IMR-90 (cell line): ENCODE results near the gene RPL14. TPM values are rescaled to one million over a fixed set of nuclear protein-coding genes. Genes with fewer than 3 reads are reported as not detected.

ENCODE experiments used
- ATAC-seq: fragments of 200-7000 bp; cut with Tn5 transposase; 2 replicates; pipeline ENCODE4 v1.9.1; 2020; ENCODE audit warnings: low read depth, mild to moderate bottlenecking, moderate library complexity
- BruUV-seq: library from RNA; stranded (reverse); fragments of 400-500 nt; replicated peaks from 2 replicates; lab custom pipeline; 2021; lab: Mats Ljungman, UMichigan
- CTCF ChIA-PET: fragments of 300-600 bp; formaldehyde crosslinking; extraction: SDS; loops from one replicate; lab custom pipeline; 2021; ENCODE audit warnings: antibody characterized with exemption; lab: Yijun Ruan, JAX
- POLR2A ChIA-PET: fragments of 300-600 bp; sonication (Branson Sonifier 250); formaldehyde crosslinking; loops from one replicate; lab custom pipeline; 2022; ENCODE audit warnings: antibody characterized with exemption; ENCODE audit not compliant: unreplicated experiment; lab: Charles Lee
- DNase-seq: peaks from one replicate; pipeline ENCODE4 v3.0.0; 2013
- H2AFZ ChIP-seq: replicated peaks from 2 replicates; pipeline ENCODE3; 2013; ENCODE audit warnings: low read length, mild to moderate bottlenecking; ENCODE audit not compliant: poor library complexity
- H2AK5ac ChIP-seq: 2 replicates; pipeline ENCODE4 v1.6.1; 2013; ENCODE audit warnings: low read depth, low read length, inconsistent platforms
- H2AK9ac ChIP-seq: replicated peaks from 2 replicates; pipeline ENCODE3; 2013; ENCODE audit warnings: mild to moderate bottlenecking, low read depth, low read length, moderate library complexity; ENCODE audit not compliant: poor library complexity
- H2BK120ac ChIP-seq: 2 replicates; pipeline ENCODE4 v1.6.1; 2013; ENCODE audit warnings: low read depth, low read length, inconsistent platforms
- H2BK15ac ChIP-seq: 3 replicates; pipeline ENCODE4 v1.6.1; 2013; ENCODE audit warnings: low read depth, low read length, inconsistent platforms
- H2BK20ac ChIP-seq: 2 replicates; pipeline ENCODE4 v1.6.1; 2013; ENCODE audit warnings: low read depth, mild to moderate bottlenecking, inconsistent platforms, low read length, moderate library complexity
- H2BK5ac ChIP-seq: 2 replicates; pipeline ENCODE4 v1.6.1; 2013; ENCODE audit warnings: mild to moderate bottlenecking, low read depth, low read length, inconsistent platforms; ENCODE audit not compliant: poor library complexity, severe bottlenecking
- H3K14ac ChIP-seq: replicated peaks from 2 replicates; pipeline ENCODE4 v1.6.1; 2013; ENCODE audit warnings: low read depth, low read length, inconsistent platforms
- H3K18ac ChIP-seq: 2 replicates; pipeline ENCODE4 v1.6.1; 2013; ENCODE audit warnings: low read depth, low read length, control low read depth
- H3K23ac ChIP-seq: 2 replicates; pipeline ENCODE4 v1.6.1; 2013; ENCODE audit warnings: low read depth, low read length, inconsistent platforms
- H3K27ac ChIP-seq: 2 replicates; pipeline ENCODE4 v1.5.1; 2013; ENCODE audit warnings: mild to moderate bottlenecking, control low read depth, low read length; ENCODE audit not compliant: insufficient read depth
- H3K27me3 ChIP-seq: 2 replicates; pipeline ENCODE4 v1.6.1; 2013; ENCODE audit warnings: low read length; ENCODE audit not compliant: control insufficient read depth, insufficient read depth
- H3K36me3 ChIP-seq: 2 replicates; pipeline ENCODE4 v1.6.1; 2013; ENCODE audit warnings: low read length, mixed read lengths; ENCODE audit not compliant: control insufficient read depth, insufficient read depth
- H3K4ac ChIP-seq: 2 replicates; pipeline ENCODE4 v1.6.1; 2013; ENCODE audit warnings: low read depth, low read length, inconsistent platforms
- H3K4me1 ChIP-seq: 2 replicates; pipeline ENCODE4 v1.6.1; 2013; ENCODE audit warnings: low read length, mixed read lengths; ENCODE audit not compliant: control insufficient read depth, insufficient read depth
- H3K4me2 ChIP-seq: 2 replicates; pipeline ENCODE4 v1.6.1; 2013; ENCODE audit warnings: low read depth, mild to moderate bottlenecking, control low read depth, low read length, moderate library complexity
- H3K4me3 ChIP-seq: 2 replicates; pipeline ENCODE4 v1.5.1; 2013; ENCODE audit warnings: low read depth, mild to moderate bottlenecking, control low read depth, low read length, moderate library complexity; ENCODE audit not compliant: insufficient read depth
- H3K56ac ChIP-seq: 2 replicates; pipeline ENCODE4 v1.6.1; 2013; ENCODE audit warnings: low read length, inconsistent platforms; ENCODE audit not compliant: insufficient read depth; ENCODE audit errors: extremely low read depth
- H3K79me1 ChIP-seq, 2 experiments: 2 replicates each; pipeline ENCODE4 v1.6.1; 2013; ENCODE audit warnings: low read length in 2 of 2, inconsistent platforms in 1 of 2, low read depth in 1 of 2
- H3K9ac ChIP-seq: 2 replicates; pipeline ENCODE4 v1.6.1; 2013; ENCODE audit warnings: low read depth, low read length, control low read depth
- H3K9me1 ChIP-seq: 2 replicates; pipeline ENCODE4 v1.6.1; 2013; ENCODE audit warnings: low read length, inconsistent platforms; ENCODE audit not compliant: insufficient read depth
- H3K9me3 ChIP-seq: 2 replicates; pipeline ENCODE4 v1.6.1; 2013; ENCODE audit warnings: low read length; ENCODE audit not compliant: control insufficient read depth, insufficient read depth
- H4K20me1 ChIP-seq: 2 replicates; pipeline ENCODE4 v1.6.1; 2013; ENCODE audit warnings: low read length, inconsistent platforms; ENCODE audit not compliant: insufficient read depth
- H4K5ac ChIP-seq: 2 replicates; pipeline ENCODE4 v1.6.1; 2013; ENCODE audit warnings: mild to moderate bottlenecking, low read depth, low read length, control low read depth
- H4K8ac ChIP-seq, 2 experiments: 2 replicates each; pipeline ENCODE4 v1.6.1; 2013; ENCODE audit warnings: low read depth in 2 of 2, low read length in 2 of 2, control low read depth in 1 of 2, inconsistent platforms in 1 of 2
- H4K91ac ChIP-seq: 2 replicates; pipeline ENCODE4 v1.6.1; 2013; ENCODE audit warnings: low read depth, low read length, inconsistent platforms; ENCODE audit not compliant: insufficient read depth
- WGBS, 2 experiments: methylation state at CpG; one replicate each; pipeline versions ENCODE4 v1.1.5 to v1.1.7; 2013; ENCODE audit warnings: missing lambda C conversion rate in 2 of 2; ENCODE audit not compliant: insufficient read length in 1 of 2; ENCODE audit errors: extremely low coverage in 2 of 2; 5-methylcytosine and 5-hydroxymethylcytosine counted together
- dilution Hi-C: fragments of 300-500 bp; cut with HindIII; formaldehyde crosslinking; loops from one replicate; pipeline ENCODE4 v1.14.3; 2018; ENCODE audit warnings: low sequenced_read_pairs; ENCODE audit not compliant: unreplicated experiment
- in situ Hi-C: fragments of 300-500 bp; cut with MboI; formaldehyde crosslinking; loops from 3 replicates; pipeline ENCODE4 v1.14.3; 2019; ENCODE audit warnings: low sequenced_read_pairs, inconsistent platforms, mixed read lengths
- intact Hi-C: fragments of 100-400 bp; cut with micrococcal nuclease; formaldehyde crosslinking; loops from 2 replicates; pipeline ENCODE4 v1.10.0; 2022
- polyA plus RNA-seq, 3 experiments: library from polyadenylated mRNA; depleted of rRNA; stranded (reverse); fragments of >200 nt; gene quantifications; 2 replicates each; pipeline ENCODE4 v1.2.3, GENCODE V29; 2012; ENCODE audit warnings: low replicate concordance in 1 of 3
- total RNA-seq: library from RNA; depleted of rRNA; stranded (reverse); fragments of >200 nt; gene quantifications from 2 replicates; pipeline ENCODE4 v1.2.3, GENCODE V29; 2012
- TF ChIP-seq, protein P1 (sequence below): conservative IDR thresholded peaks from 2 replicates; pipeline ENCODE4 v1.5.1; 2012; ENCODE audit warnings: mild to moderate bottlenecking, low read depth, low read length, improper control_type of control experiment

Gene RPL14
- total and polyA plus RNA-seq, 2 of the 4 experiments (the other 2 are of a cell fraction): 142 to 492 TPM

- Histone ChIP-seq H4K91ac (no peak overlapping the region), H3K23ac (no peak overlapping the region), H3K4me2 (no peak overlapping the region), H2BK120ac (no peak overlapping the region), H2BK15ac (no peak overlapping the region), H3K14ac (no peak overlapping the region), H3K79me1 (peaks cover 5 to 7% of the 10 kb centered on the region in 2 experiments; a peak in 1 of 4 replicates), H4K20me1 (no peaks in the 10 kb centered on the region), H4K8ac (no peak overlapping the region), H2AFZ (no peak overlapping the region), H2AK5ac (no peak overlapping the region), H3K4me3 (no peak overlapping the region), H3K27ac (no peak overlapping the region), H2BK20ac (no peak overlapping the region), H2AK9ac (no peak overlapping the region), H3K27me3 (no peaks in the 10 kb centered on the region), H3K9ac (no peak overlapping the region), H3K4ac (no peak overlapping the region), H3K36me3 (peaks cover 3% of the 10 kb centered on the region), H3K4me1 (no peaks in the 10 kb centered on the region), H3K18ac (no peak overlapping the region), H4K5ac (no peak overlapping the region), H3K56ac (no peak overlapping the region), H3K9me1 (no peaks in the 10 kb centered on the region), H3K9me3 (no peaks in the 10 kb centered on the region), H2BK5ac (no peak overlapping the region)
- no TSS peak for BruUV-seq
- dilution Hi-C loops: no loop called here
- WGBS, 2 experiments: no CpG with 5 or more reads among the region's 2 CpGs
- ChIA-PET POLR2A (no interaction called here), CTCF (no interaction called here)
- intact Hi-C loops: loop anchor here (5.0 kb wide), 1 partner anchor 138 kb away; no protein-coding TSS in a partner anchor
- ATAC-seq: no peak
- no peak for DNase-seq
- in situ Hi-C loops: no loop called here
- TF ChIP-seq, protein P1, sequence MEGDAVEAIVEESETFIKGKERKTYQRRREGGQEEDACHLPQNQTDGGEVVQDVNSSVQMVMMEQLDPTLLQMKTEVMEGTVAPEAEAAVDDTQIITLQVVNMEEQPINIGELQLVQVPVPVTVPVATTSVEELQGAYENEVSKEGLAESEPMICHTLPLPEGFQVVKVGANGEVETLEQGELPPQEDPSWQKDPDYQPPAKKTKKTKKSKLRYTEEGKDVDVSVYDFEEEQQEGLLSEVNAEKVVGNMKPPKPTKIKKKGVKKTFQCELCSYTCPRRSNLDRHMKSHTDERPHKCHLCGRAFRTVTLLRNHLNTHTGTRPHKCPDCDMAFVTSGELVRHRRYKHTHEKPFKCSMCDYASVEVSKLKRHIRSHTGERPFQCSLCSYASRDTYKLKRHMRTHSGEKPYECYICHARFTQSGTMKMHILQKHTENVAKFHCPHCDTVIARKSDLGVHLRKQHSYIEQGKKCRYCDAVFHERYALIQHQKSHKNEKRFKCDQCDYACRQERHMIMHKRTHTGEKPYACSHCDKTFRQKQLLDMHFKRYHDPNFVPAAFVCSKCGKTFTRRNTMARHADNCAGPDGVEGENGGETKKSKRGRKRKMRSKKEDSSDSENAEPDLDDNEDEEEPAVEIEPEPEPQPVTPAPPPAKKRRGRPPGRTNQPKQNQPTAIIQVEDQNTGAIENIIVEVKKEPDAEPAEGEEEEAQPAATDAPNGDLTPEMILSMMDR: no peak
Measured at GRCh38 chr3:40450438-40450837, 6.7 kb upstream of the RPL14 start.
